ENCODE measurements around the gene PTPN4.
"Not testable (repeated sequence)": the region's sequence is repeated elsewhere in the genome, so short reads cannot be mapped to it uniquely, and the experiment has no call there.

PTPN4 gene

GRCh38 chr2:119958670-119959268, 199.0 kb downstream of the PTPN4 start:
- DNase-seq = no peak

DNA sequence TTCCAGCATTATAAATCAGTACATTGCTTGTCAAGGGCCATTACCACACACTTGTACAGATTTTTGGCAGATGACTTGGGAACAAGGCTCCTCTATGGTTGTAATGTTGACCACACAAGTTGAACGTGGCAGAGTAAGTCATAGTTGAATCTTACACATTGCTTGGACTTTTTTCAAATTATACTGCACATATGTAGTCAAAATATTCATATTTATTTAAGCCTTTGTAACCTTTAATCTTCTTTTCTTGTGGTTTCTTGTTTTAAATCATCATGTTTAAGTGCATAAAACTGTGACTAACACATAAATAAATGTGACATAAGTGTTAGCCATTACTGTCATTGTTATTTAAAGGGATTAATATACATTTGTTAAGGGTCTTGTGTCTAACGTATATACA, 201.1 kb downstream of the PTPN4 start:
- no peak for DNase-seq

- no peak for DNase-seq
Measured at GRCh38 chr2:119981896-119982295, 222.2 kb downstream of the PTPN4 start.

DNA sequence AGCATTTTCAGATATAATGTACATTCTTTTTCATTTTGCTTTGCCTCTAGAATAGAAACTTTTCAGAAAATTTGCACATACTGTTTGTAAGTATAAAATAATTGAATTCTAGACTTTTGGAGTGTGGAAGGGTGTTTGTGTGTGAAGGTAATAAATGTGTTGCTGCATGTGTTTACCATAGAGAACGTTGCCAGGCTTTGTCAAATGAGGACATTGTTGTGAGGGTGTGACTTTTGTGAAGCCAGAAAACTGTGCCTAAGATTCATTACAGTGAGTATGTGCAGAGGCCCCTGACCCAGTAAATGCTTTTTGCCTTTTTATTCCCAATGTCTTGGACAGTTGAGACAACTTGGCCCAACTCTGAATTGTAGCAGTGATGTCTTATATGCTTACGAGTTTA, 222.8 kb downstream of the PTPN4 start:
- DNase-seq = no peak

DNA sequence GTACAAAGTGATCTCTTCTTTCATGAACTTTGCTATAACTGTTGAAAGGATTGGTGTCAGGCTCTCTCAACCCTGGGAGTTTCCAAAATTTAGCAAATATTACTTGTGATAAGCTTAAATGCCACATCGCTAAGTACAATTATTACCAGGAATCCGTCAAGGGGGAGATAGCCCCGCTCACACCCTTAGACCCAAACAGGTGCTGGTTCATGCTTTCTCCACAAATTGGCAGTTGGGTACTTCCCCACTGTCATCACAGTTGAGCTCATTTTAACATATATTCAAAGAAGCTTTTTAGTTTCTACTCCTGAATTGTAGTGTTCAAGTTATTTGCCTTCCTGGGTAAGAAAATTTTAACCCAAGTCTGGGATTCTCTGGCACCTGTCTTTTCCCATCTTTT, 223.4 kb downstream of the PTPN4 start:
- DNase-seq = no peak

- DNase-seq = no peak
Measured at GRCh38 chr2:119996148-119996547, 236.4 kb downstream of the PTPN4 start.

GRCh38 chr2:119996896-119997891, 237.5 kb downstream of the PTPN4 start:
- not testable (repeated sequence) for DNase-seq

- DNase-seq = no peak
Measured at GRCh38 chr2:120001471-120001870, 241.7 kb downstream of the PTPN4 start.

DNA sequence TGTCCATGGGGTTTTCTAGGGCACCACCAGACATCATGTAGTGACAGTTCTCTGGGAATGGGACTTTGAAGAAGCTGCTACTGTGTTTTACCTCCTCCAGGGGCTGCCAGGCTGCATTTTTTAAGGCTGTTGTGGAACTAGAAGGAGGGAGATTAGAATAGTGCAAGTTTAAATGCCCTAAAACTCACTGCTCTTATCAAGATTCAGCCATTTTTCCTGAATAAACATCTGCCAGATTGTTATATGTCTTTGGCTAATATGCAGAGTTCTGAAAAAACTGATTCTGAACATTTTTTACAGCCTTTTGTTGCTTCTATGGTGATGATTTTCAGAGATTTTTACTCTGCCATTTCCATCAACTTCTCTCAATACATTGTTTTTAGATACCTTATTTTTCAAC, 244.5 kb downstream of the PTPN4 start:
- DNase-seq = no peak

DNA sequence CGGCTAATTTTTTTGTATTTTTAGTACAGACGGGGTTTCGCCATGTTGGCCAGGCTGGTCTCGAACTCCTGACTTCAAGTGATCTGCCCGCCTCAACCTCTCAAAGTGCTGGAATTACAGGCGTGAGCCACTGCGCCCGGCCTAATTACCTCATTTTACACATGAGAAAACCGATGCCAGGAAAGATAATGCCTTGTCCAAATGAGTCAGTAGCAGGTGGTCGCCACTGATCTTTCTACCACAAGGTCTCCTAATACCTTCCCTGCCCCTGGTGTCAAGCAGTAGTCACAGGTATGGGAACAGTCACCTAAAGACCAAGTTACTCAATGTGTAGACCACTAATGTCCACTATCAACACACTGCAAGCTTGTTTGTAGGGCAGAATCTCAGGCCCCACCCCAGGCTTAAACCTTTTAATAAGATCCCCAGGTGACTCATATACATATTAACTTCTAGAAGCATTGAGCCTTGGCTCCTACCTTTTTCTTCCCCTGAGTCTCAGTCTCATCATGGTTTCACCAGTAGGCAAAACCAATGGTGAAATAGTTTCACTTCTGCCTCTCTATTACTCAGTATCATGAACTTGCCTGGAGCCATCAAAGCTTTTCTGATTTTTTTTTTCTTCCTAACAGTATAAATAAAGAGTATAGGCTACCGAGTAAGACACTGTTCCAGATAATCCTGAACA, 246.3 kb downstream of the PTPN4 start:
- no peak for DNase-seq

DNA sequence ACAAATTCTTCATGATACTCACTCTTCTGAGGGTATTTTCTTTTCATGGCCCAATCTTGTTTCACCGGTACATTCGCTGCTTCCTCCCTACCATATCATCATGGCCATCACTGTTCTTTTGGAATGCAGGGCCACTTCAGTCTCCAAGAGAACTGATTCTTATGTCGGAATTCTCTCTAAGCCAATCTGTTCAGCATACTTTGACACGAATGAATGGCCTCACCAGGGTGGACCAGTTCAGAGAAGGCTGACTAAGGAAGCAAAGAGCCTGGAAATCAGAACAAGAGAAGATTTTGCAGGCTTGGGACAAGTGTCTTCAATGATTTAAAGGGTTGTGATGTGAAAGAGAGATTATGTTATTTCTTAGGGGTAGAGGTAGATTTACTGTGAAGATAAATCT, 248.1 kb downstream of the PTPN4 start:
- DNase-seq = no peak

DNA sequence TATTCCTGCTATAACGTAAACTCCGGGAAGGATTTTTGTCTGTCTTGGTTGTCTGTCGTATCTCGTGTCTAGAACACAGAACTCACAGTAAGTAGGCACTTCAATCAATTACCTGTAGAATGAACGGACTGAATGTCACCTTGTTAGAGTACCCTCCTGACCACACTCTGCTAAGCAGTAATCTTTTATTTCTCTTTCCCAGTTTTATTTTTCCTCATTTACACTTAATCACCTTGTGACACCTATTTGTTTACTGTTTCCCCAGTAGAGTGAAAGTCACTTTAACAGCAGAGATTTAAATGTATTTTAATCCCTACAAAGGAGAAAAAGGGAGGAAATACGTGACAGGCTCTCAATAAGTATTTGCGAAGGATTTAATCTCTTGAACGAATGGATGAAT, 252.6 kb downstream of the PTPN4 start:
- no peak for DNase-seq

- DNase-seq = peak; percentile 67
Measured at GRCh38 chr2:120012771-120013596, 253.3 kb downstream of the PTPN4 start, which contains the start of gene EPB41L5. Gene EPB41L5 (plus strand): TSS chr2:120013077. CDS start chr2:120019085, 6,008 bp downstream.

DNA sequence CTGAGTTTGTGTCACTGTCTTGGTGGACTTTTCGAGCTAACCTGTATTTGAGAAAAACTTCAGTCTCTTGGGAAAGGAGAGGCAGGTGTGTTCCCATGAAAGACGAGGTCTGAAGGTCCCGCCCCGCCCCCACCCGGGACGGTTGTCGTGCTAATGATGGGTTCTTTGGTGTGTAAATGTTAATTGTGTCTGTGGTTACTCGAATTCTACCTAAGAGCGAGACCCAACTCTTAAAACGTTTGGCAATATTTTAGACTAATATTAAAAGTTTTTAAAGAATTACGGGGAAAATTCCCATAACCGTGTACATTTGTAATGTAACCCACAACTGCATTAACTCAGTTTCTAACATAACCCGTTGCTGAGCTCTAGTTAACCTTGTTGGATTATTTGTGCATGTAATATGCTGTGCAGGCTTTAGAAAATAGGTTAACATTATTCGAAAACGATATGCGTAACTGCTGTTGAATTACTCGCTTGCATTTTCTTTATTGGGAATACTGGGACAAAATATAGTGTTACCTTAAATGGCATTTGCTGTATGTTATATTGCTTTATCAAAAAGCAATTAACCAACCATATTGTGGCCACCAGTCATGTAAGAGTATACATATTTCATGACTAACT, 254.0 kb downstream of the PTPN4 start:
- no peak for DNase-seq

DNA sequence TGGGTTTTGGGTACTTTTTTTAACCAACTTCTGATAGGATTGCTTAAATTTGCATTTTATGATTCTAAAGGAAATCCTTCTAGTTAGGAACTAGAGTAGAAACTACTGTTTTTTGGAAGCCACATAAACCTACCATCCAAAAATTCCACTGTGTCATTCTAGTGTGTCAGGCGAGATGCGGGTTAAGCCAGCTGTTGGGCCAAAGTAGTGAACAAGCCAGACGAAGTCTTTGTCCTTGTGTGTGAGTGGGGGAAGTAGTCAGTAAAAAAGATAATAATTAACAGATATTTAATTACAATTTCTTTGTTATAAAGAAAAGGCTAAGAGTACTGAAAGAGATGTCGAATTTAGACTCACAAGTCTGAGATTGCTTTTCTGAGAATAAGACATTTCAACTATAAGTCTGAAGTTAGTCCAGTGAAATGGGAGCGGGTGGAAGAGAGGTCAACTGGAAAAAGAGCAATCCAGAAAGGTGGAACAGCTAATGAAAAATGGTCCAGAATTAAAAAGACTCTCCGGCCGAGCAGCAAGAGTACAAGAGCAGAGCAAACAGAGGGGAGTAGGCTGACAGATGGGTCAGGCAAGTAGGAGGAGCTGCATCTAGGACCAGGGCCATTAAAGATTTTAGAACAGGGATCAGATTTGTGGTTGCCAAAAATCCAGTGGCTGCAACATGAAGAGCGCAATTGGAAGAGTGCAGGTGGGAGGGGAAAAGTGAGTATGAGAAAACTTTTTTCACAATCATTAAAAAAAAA, 254.7 kb downstream of the PTPN4 start:
- DNase-seq = no peak

DNA sequence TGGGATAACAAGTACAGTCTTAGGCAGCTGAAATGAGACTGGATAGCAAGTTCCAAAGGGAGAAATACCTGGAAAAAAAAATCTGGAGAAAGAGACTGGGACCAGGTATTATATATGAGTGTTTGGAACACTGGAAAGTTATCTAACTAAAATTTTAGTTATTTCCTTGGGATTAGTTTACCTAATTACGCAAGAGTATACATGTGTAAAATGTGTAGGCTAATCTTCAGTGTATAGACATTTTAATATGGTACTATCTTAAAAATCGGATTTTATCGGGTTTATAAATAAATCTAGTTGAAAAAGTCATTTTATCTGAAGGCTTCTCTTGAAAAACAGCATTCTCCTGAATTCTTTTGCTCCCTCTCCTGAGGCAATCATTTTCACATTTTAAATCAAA, 257.1 kb downstream of the PTPN4 start:
- no peak for DNase-seq

GRCh38 chr2:120017201-120017600, 257.5 kb downstream of the PTPN4 start:
- DNase-seq = no peak

- DNase-seq = no peak
Measured at GRCh38 chr2:120018549-120018948, 258.8 kb downstream of the PTPN4 start.

DNA sequence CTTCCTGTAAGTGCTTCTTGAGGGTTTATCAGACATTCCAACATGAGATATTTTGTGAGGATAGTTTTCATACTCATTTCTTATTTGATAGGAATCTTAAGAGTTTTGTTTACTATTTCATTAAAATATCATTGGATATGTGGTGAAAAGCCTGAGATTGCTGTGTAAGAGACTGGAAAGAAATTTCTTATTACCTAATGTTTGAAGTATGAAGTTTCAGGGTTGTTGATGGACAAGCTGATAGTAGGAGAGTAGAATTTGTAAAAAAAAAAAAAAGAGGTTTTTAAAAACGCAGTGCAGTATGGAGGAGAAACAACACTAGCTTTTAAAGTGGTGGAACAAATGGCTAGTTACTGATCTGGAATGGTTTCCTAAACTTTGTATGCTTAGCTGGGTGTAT, 260.8 kb downstream of the PTPN4 start:
- no peak for DNase-seq

- not testable (repeated sequence) for DNase-seq
Measured at GRCh38 chr2:120022505-120022904, 262.8 kb downstream of the PTPN4 start.

DNA sequence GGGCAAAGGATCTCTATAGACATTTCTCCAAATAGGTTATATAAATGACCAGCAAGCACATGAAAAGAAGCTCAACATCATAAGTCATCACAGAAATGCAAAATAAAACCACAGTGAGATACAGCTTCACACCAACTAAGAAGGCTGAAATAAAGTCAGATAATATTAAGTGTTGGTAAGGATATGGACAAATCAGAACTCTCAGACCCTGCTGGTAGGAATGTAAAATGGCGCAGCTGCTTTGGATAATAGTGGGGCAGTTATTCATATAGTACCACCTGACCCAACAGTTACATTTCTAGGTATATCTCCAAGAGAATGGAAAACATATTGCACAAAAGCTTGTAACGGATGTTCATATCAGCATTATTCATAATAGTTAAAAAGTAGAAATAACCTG, 267.2 kb downstream of the PTPN4 start:
- DNase-seq = no peak

Data from cortex of kidney (tissue), 1 donor.